HTERT RPE-1 (cell line): ENCODE data around the gene OR10K2.
"Not testable (repeated sequence)": the region's sequence is repeated elsewhere in the genome, so short reads cannot be mapped to it uniquely, and the experiment has no call there.

ENCODE experiments used
- in situ Hi-C: fragments of 300-500 bp; cut with MboI; formaldehyde crosslinking; loops from 4 replicates; pipeline ENCODE4 v1.14.3; 2020; ENCODE audit warnings: low sequenced_read_pairs

OR10K2 gene

DNA sequence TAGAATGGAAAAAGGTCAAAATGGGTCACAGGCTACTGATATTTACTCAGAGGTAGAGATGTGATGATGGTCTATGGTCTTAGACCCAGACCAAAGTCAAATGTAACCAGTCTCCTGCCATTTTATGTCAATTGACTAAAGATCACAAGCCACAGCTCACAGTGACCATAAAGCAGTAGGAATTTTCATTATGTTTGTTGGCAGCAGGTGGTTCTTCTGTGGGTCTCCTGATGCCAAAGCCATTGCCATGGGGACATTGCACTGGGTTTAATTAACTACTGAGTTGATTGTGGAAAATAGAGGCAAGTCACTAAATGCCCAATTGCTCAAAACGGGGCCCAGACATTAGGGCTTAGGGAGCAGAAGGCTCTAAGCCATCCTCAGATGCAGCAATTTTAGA, at the start of gene OR10K2:
Gene OR10K2, minus strand, starts transcription at position 101 of the 400 bp plus-strand sequence. CDS start 5,371 bp downstream, outside the sequence.
- in situ Hi-C loops = no loop called here

DNA sequence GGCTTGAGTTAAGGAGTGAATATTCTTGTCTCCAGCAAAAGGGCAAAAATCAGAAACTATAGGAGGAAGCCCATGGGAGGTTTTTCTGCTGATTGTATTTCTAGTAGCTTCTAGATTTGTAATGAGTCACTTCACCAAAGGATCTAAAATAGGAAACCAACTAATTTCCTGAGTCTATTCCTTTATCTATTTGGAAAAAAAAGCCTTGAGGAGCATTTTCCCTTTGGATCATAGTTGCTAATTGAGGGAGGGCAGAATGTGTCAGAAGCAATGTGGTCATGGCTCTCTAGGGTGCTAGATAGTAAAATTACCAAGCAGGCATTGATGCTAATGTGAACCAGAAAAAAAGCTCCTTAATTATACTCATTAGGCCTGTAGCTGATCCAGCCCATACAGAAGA, 45.9 kb upstream of the OR10K2 start, which contains the start of gene OR10R2:
Gene OR10R2, plus strand, starts transcription at position 301 of the 400 bp plus-strand sequence. CDS start 106 bp downstream, outside the sequence.
- in situ Hi-C loops = no loop called here

GRCh38 chr1:158461534-158461933, 35.5 kb upstream of the OR10K2 start, which contains the start of gene OR10K1:
OR10K1 (plus strand) TSS chr1:158461834; CDS start chr1:158465562, 3,728 bp downstream.
- in situ Hi-C loops = no loop called here

DNA sequence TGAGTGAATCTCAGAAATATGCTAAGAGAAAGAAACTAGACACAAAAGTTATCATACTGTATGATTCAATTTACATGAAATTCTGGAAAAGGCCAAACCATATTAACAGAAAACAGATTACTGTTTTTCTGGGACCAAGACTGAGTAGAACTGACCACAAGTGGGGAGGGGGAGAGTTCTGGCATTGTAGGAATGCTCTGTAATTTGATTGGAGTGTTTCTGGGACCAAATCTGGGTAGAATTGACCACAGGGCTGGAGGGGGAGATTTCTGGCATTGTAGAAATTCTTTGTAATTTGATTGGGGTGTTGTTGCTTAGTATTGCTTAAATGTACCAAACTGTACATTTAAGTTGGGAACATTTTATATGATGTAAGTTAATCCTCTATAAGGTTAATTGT, 32.2 kb upstream of the OR10K2 start:
- in situ Hi-C loops = no loop called here

- in situ Hi-C loops = no loop called here
These were observed 31.2 kb upstream of the OR10K2 start for GRCh38 chr1:158457246-158457645.

- in situ Hi-C loops = no loop called here
These were observed 28.5 kb upstream of the OR10K2 start for GRCh38 chr1:158454537-158454936.

DNA sequence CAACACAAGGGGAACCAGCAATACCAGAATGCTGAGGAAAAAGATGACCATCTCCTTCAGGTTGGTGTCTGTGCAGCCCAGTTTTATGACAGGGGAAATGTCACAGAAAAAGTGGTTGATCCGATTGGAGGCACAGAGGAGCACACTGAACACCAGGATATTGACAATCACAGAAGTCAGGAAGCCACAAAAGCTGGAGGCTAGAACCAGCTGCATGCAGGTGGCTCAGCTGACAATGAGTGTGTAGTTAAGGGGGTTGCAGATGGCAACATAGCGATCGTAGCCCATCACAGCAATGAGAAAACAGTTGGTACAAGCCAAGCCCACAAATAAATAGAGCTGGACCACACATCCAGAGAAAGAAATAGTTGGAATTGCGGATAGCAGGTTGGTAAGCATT, 19.3 kb upstream of the OR10K2 start:
- in situ Hi-C loops = no loop called here

GRCh38 chr1:158434741-158435140, 8.7 kb upstream of the OR10K2 start:
- in situ Hi-C loops = no loop called here

- in situ Hi-C loops = not testable (repeated sequence)
These were observed 4.1 kb upstream of the OR10K2 start for GRCh38 chr1:158430163-158430562.

- in situ Hi-C loops = no loop called here
These were observed 1.0 kb downstream of the OR10K2 start for GRCh38 chr1:158425027-158425426.

DNA sequence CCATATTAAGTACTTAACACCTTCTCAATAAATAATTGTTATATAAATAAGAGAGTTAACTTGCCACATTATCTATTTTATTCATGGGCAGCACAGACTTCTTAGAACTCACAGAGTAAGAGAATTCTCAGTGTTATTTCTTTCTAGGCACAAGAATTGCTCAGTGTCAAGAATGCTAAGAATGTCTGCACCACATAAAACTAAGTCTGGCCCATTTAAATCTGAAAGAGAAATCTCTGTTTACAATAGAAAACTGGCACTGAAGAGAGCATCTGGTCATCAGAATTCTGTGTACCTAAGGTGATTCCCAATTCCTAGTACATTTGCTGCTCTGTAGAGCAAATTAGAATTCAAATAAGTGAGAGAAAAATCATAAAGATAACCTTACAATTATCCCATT, 3.8 kb downstream of the OR10K2 start:
- in situ Hi-C loops = no loop called here

GRCh38 chr1:158417586-158417985, 8.5 kb downstream of the OR10K2 start:
- in situ Hi-C loops = no loop called here

GRCh38 chr1:158414651-158415345, 11.2 kb downstream of the OR10K2 start:
- in situ Hi-C loops = no loop called here

GRCh38 chr1:158407092-158407491, 18.9 kb downstream of the OR10K2 start:
- in situ Hi-C loops = no loop called here

GRCh38 chr1:158400871-158401270, 25.2 kb downstream of the OR10K2 start:
- in situ Hi-C loops = no loop called here

DNA sequence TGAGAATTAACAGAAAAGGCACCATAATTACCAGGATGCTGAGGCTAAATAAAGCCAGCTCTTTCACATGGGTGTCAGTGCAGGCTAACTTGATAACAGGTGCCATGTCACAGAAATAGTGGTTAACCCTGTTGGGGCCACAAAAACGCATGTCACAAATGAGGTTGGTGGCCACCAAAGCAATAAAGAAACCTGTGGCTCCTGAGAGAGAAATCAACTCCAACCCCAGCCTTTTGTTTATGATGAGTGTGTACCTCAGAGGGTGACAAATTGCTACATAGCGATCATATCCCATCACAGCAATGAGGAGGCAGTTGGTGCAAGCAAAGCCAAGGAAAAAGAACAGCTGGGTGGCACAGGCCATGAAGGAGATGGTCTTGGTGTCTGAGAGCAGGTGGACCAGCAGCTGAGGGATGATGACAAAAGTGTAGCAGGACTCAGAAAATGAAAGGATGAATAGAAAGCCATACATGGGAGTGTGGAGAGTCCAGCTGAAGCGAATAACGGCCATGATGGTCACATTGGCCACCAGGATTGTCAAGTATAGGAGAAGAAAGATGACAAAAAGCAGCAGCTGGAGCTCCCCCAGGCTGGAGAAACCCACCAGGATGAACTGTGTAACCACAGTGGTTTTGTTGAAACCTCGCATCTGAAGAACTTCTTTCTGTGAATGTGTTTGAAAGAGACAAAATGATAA, 27.1 kb downstream of the OR10K2 start, which contains the start of gene OR10T2:
Gene OR10T2, minus strand, starts transcription at position 649 of the 697 bp plus-strand sequence. Its CDS starts 0 bp downstream, at position 649.
- in situ Hi-C loops = no loop called here

DNA sequence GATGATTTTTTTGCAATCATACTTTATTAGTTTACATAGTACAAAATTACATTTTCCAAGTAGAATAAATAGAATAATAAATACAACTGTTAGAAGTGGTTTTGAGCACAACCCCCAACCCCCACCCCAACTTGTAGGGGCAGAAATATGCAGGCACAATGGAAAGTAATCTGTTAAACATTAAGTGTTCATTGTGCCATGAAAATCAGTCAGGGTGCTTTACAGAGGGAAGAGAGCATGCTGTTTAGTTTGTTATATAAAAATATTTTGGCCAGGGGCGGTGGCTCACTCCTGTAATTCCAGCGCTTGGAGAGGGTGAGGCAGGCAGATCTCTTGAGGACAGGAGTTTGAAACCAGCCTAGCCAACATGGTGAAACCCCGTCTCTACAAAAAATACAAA, 29.4 kb downstream of the OR10K2 start:
- in situ Hi-C loops = no loop called here

GRCh38 chr1:158393476-158393875, 32.6 kb downstream of the OR10K2 start:
- in situ Hi-C loops = no loop called here

GRCh38 chr1:158391099-158391498, 34.9 kb downstream of the OR10K2 start:
- in situ Hi-C loops = no loop called here

DNA sequence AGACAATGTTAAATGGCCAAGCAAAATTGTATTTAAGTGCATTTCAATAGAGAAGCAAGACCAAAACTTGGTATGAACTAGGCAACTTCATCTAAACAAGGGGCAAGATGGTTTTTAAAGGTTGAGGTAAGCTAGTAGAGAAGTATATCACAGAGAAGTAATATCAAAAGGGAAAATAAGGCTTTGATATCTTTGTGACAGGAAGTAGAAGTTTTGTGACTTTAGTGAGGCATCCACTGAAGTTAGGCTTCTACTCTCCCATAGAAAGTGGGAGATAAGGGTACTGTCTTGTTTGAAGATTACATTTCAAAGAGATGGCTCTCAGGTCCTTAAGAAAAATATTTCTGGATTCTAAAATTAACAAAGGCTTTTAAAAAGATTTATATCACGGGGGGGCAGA, 35.7 kb downstream of the OR10K2 start:
- in situ Hi-C loops = no loop called here

- in situ Hi-C loops = no loop called here
These were observed 51.2 kb downstream of the OR10K2 start for GRCh38 chr1:158374860-158375259.

- in situ Hi-C loops = not testable (repeated sequence)
These were observed 51.9 kb downstream of the OR10K2 start for GRCh38 chr1:158374101-158374500.
